HG02938 (cell line): ENCODE measurements around the gene IGSF23.
"Not testable (repeated sequence)": the region's sequence is repeated elsewhere in the genome, so short reads cannot be mapped to it uniquely, and the experiment has no call there.

Experiments
- ATAC-seq: cut with Tn5 transposase; IDR thresholded peaks from one replicate; pipeline ENCODE4 v1.9.1; 2021; ENCODE audit warnings: mild to moderate bottlenecking, moderate library complexity; ENCODE audit not compliant: unreplicated experiment

The IGSF23 gene

GRCh38 chr19:44661205-44661604, 47.8 kb downstream of the IGSF23 start:
- no peak for ATAC-seq

GRCh38 chr19:44661904-44662303, 48.5 kb downstream of the IGSF23 start:
- ATAC-seq, result no peak

- no peak for ATAC-seq
Measured at GRCh38 chr19:44662691-44663385, 49.5 kb downstream of the IGSF23 start.

- ATAC-seq, result no peak
Measured at GRCh38 chr19:44663996-44664395, 50.6 kb downstream of the IGSF23 start.

GRCh38 chr19:44664976-44665375, 51.6 kb downstream of the IGSF23 start:
- ATAC-seq, result no peak

- no peak for ATAC-seq
Measured at GRCh38 chr19:44666852-44667556, 53.6 kb downstream of the IGSF23 start.

- ATAC-seq, result no peak
Measured at GRCh38 chr19:44668985-44669764, 55.8 kb downstream of the IGSF23 start.

- not testable (repeated sequence) for ATAC-seq
Measured at GRCh38 chr19:44670027-44670426, 56.7 kb downstream of the IGSF23 start.

- no peak for ATAC-seq
Measured at GRCh38 chr19:44671400-44671799, 58.0 kb downstream of the IGSF23 start, which contains the start of gene CEACAM19. TSS of gene CEACAM19 (plus strand) at chr19:44671482. CDS start at chr19:44671932, 450 bp downstream.

GRCh38 chr19:44672226-44672625, 58.9 kb downstream of the IGSF23 start:
- ATAC-seq, result no peak

- no peak for ATAC-seq
Measured at GRCh38 chr19:44673510-44673909, 60.1 kb downstream of the IGSF23 start.

- no peak for ATAC-seq
Measured at GRCh38 chr19:44675521-44675920, 62.2 kb downstream of the IGSF23 start.

- ATAC-seq, result no peak
Measured at GRCh38 chr19:44677019-44677811, 63.9 kb downstream of the IGSF23 start.

- no peak for ATAC-seq
Measured at GRCh38 chr19:44680536-44680935, 67.2 kb downstream of the IGSF23 start.

GRCh38 chr19:44681992-44682790, 68.8 kb downstream of the IGSF23 start:
- ATAC-seq, result no peak

- no peak for ATAC-seq
Measured at GRCh38 chr19:44682807-44683206, 69.4 kb downstream of the IGSF23 start.

GRCh38 chr19:44683434-44684210, 70.3 kb downstream of the IGSF23 start:
- ATAC-seq, result no peak

GRCh38 chr19:44684396-44684795, 71.0 kb downstream of the IGSF23 start:
- not testable (repeated sequence) for ATAC-seq
